ENCODE results near the gene SPATS2.

Gene SPATS2

GRCh38 chr12:49340095-49340870, 27.0 kb upstream of the SPATS2 start:
- H2AFZ ChIP-seq (ENCODE audit: low read depth, low read length), result no peak overlapping the region
- peaks cover 56% of the 10 kb centered on the region for H3K27me3 ChIP-seq (ENCODE audit: insufficient read depth, low read length)
- no peaks in the 10 kb centered on the region for H3K36me3 ChIP-seq (ENCODE audit: insufficient read depth, low read length)
- no peak overlapping the region for H3K4me3 ChIP-seq (ENCODE audit: low read length)
- peaks cover 69% of the 10 kb centered on the region for H3K4me1 ChIP-seq (ENCODE audit: insufficient read depth, low read length)
- H3K9me3 ChIP-seq (ENCODE audit: low read length), result peaks cover 3% of the 10 kb centered on the region

GRCh38 chr12:49340971-49341776, 26.1 kb upstream of the SPATS2 start:
- H3K4me1 ChIP-seq (ENCODE audit: insufficient read depth, low read length), result peaks cover 77% of the 10 kb centered on the region
- H3K36me3 ChIP-seq (ENCODE audit: insufficient read depth, low read length), result no peaks in the 10 kb centered on the region
- H3K9me3 ChIP-seq (ENCODE audit: low read length), result no peaks in the 10 kb centered on the region
- H3K4me3 ChIP-seq (ENCODE audit: low read length), result peak overlapping the region; percentile 49
- H2AFZ ChIP-seq (ENCODE audit: low read depth, low read length), result peak overlapping the region; percentile 75
- H3K27me3 ChIP-seq (ENCODE audit: insufficient read depth, low read length), result peaks cover 53% of the 10 kb centered on the region

- Histone ChIP-seq H3K9me3 (ENCODE audit: low read length) (no peaks in the 10 kb centered on the region), H3K36me3 (ENCODE audit: insufficient read depth, low read length) (no peaks in the 10 kb centered on the region), H3K4me3 (ENCODE audit: low read length) (peak overlapping the region; percentile 49), H3K4me1 (ENCODE audit: insufficient read depth, low read length) (peaks cover 82% of the 10 kb centered on the region), H2AFZ (ENCODE audit: low read depth, low read length) (peak overlapping the region; percentile 75), H3K27me3 (ENCODE audit: insufficient read depth, low read length) (peaks cover 48% of the 10 kb centered on the region)
Measured at GRCh38 chr12:49341777-49342065, 25.5 kb upstream of the SPATS2 start.

GRCh38 chr12:49342066-49342913, 25.0 kb upstream of the SPATS2 start:
- no peaks in the 10 kb centered on the region for H3K9me3 ChIP-seq (ENCODE audit: low read length)

GRCh38 chr12:49342914-49343731, 24.1 kb upstream of the SPATS2 start:
- H2AFZ ChIP-seq (ENCODE audit: low read depth, low read length), result no peak overlapping the region
- H3K4me3 ChIP-seq (ENCODE audit: low read length), result peak overlapping the region; percentile 49
- H3K9me3 ChIP-seq (ENCODE audit: low read length), result no peaks in the 10 kb centered on the region
- no peaks in the 10 kb centered on the region for H3K36me3 ChIP-seq (ENCODE audit: insufficient read depth, low read length)
- peaks cover 87% of the 10 kb centered on the region for H3K4me1 ChIP-seq (ENCODE audit: insufficient read depth, low read length)
- peaks cover 50% of the 10 kb centered on the region for H3K27me3 ChIP-seq (ENCODE audit: insufficient read depth, low read length)

More at GRCh38 chr12:49342066-49342913, 25.0 kb upstream of the SPATS2 start:
- Histone ChIP-seq H3K4me3 (ENCODE audit: low read length) (peak overlapping the region; percentile 49), H3K27me3 (ENCODE audit: insufficient read depth, low read length) (peaks cover 50% of the 10 kb centered on the region), H2AFZ (ENCODE audit: low read depth, low read length) (peak overlapping the region; percentile 75), H3K36me3 (ENCODE audit: insufficient read depth, low read length) (no peaks in the 10 kb centered on the region), H3K4me1 (ENCODE audit: insufficient read depth, low read length) (peaks cover 87% of the 10 kb centered on the region)

GRCh38 chr12:49344486-49345050, 22.7 kb upstream of the SPATS2 start:
- no peaks in the 10 kb centered on the region for H3K36me3 ChIP-seq (ENCODE audit: insufficient read depth, low read length)
- no peak overlapping the region for H2AFZ ChIP-seq (ENCODE audit: low read depth, low read length)
- no peaks in the 10 kb centered on the region for H3K9me3 ChIP-seq (ENCODE audit: low read length)
- H3K4me1 ChIP-seq (ENCODE audit: insufficient read depth, low read length), result peaks cover 76% of the 10 kb centered on the region
- H3K4me3 ChIP-seq (ENCODE audit: low read length), result no peak overlapping the region
- H3K27me3 ChIP-seq (ENCODE audit: insufficient read depth, low read length), result peaks cover 51% of the 10 kb centered on the region

GRCh38 chr12:49345051-49345824, 22.0 kb upstream of the SPATS2 start:
- Histone ChIP-seq H3K27me3 (ENCODE audit: insufficient read depth, low read length) (peaks cover 45% of the 10 kb centered on the region), H3K4me1 (ENCODE audit: insufficient read depth, low read length) (peaks cover 70% of the 10 kb centered on the region), H3K9me3 (ENCODE audit: low read length) (no peaks in the 10 kb centered on the region), H2AFZ (ENCODE audit: low read depth, low read length) (peak overlapping the region; percentile 60), H3K36me3 (ENCODE audit: insufficient read depth, low read length) (no peaks in the 10 kb centered on the region), H3K4me3 (ENCODE audit: low read length) (peak overlapping the region; percentile 40)

GRCh38 chr12:49345825-49346658, 21.2 kb upstream of the SPATS2 start:
- no peaks in the 10 kb centered on the region for H3K36me3 ChIP-seq (ENCODE audit: insufficient read depth, low read length)
- H3K9me3 ChIP-seq (ENCODE audit: low read length), result no peaks in the 10 kb centered on the region
- H3K27me3 ChIP-seq (ENCODE audit: insufficient read depth, low read length), result peaks cover 38% of the 10 kb centered on the region
- H3K4me3 ChIP-seq (ENCODE audit: low read length), result peak overlapping the region; percentile 40
- peak overlapping the region; percentile 60 for H2AFZ ChIP-seq (ENCODE audit: low read depth, low read length)
- peaks cover 62% of the 10 kb centered on the region for H3K4me1 ChIP-seq (ENCODE audit: insufficient read depth, low read length)

- H3K36me3 ChIP-seq (ENCODE audit: insufficient read depth, low read length), result no peaks in the 10 kb centered on the region
- H3K4me1 ChIP-seq (ENCODE audit: insufficient read depth, low read length), result peaks cover 54% of the 10 kb centered on the region
- H3K27me3 ChIP-seq (ENCODE audit: insufficient read depth, low read length), result peaks cover 32% of the 10 kb centered on the region
- H3K4me3 ChIP-seq (ENCODE audit: low read length), result peak within 1 kb of the TSS; percentile 40
- H2AFZ ChIP-seq (ENCODE audit: low read depth, low read length), result peak within 1 kb of the TSS; percentile 60
- H3K9me3 ChIP-seq (ENCODE audit: low read length), result no peaks in the 10 kb centered on the region
Measured at GRCh38 chr12:49346659-49347310, 20.5 kb upstream of the SPATS2 start, which contains the start of gene DNAJC22. Gene DNAJC22 (plus strand): TSS chr12:49346888. CDS start chr12:49348873, 1,985 bp downstream.

- peaks cover 32% of the 10 kb centered on the region for H3K27me3 ChIP-seq (ENCODE audit: insufficient read depth, low read length)
- no peaks in the 10 kb centered on the region for H3K9me3 ChIP-seq (ENCODE audit: low read length)
- no peaks in the 10 kb centered on the region for H3K36me3 ChIP-seq (ENCODE audit: insufficient read depth, low read length)
- peak overlapping the region; percentile 40 for H3K4me3 ChIP-seq (ENCODE audit: low read length)
- H3K4me1 ChIP-seq (ENCODE audit: insufficient read depth, low read length), result peaks cover 53% of the 10 kb centered on the region
- peak overlapping the region; percentile 51 for H2AFZ ChIP-seq (ENCODE audit: low read depth, low read length)
Measured at GRCh38 chr12:49347311-49348193, 19.7 kb upstream of the SPATS2 start.

All from neuron (in vitro differentiated cells).